Liver (tissue), 9 donors: ENCODE data around the gene LYPD3. TPM values are rescaled to one million over a fixed set of nuclear protein-coding genes. Genes with fewer than 3 reads are reported as not detected.
A peak's percentile ranks its signal among the peaks of the same experiment; 100 is the strongest.

Experiments used
- DNase-seq: peaks from one replicate; pipeline ENCODE4 v3.0.0-alpha.2; 2017; ENCODE audit warnings: low spot score
- H3K27ac ChIP-seq, 2 donors: one replicate each; pipeline ENCODE4 v1.7.0; 2013; ENCODE audit warnings: inconsistent platforms in 2 of 2, low read length in 2 of 2, control low read depth in 1 of 2, low read depth in 1 of 2, mild to moderate bottlenecking in 1 of 2
- H3K27me3 ChIP-seq, 4 donors: one replicate each; pipeline versions ENCODE4 v1.6.1 to v1.7.0; 2013; ENCODE audit warnings: low read length in 3 of 4, inconsistent platforms in 1 of 4, mild to moderate bottlenecking in 1 of 4, moderate library complexity in 1 of 4; ENCODE audit not compliant: control insufficient read depth in 4 of 4, insufficient read depth in 4 of 4
- H3K36me3 ChIP-seq, 4 donors: one replicate each; pipeline versions ENCODE4 v1.6.1 to v1.7.0; 2013; ENCODE audit warnings: low read length in 3 of 4, mild to moderate bottlenecking in 3 of 4, low read depth in 1 of 4, moderate library complexity in 1 of 4; ENCODE audit not compliant: control insufficient read depth in 4 of 4, insufficient read depth in 3 of 4
- H3K4me1 ChIP-seq, 4 donors: one replicate each; pipeline versions ENCODE4 v1.6.1 to v1.7.0; 2013; ENCODE audit warnings: low read length in 3 of 4, mild to moderate bottlenecking in 3 of 4, moderate library complexity in 1 of 4; ENCODE audit not compliant: control insufficient read depth in 4 of 4, insufficient read depth in 4 of 4
- H3K4me3 ChIP-seq, 3 donors: one replicate each; pipeline versions ENCODE4 v1.6.1 to v1.7.0; 2013; ENCODE audit warnings: low read length in 3 of 3, control low read depth in 1 of 3, low read depth in 1 of 3, mild to moderate bottlenecking in 1 of 3
- H3K9ac ChIP-seq, 2 donors: one replicate each; pipeline ENCODE4 v1.7.0; 2013; ENCODE audit warnings: low read length in 2 of 2, mild to moderate bottlenecking in 2 of 2, moderate library complexity in 2 of 2, control low read depth in 1 of 2, low read depth in 1 of 2
- H3K9me3 ChIP-seq, 4 donors: one replicate each; pipeline versions ENCODE4 v1.6.1 to v1.7.0; 2013; ENCODE audit warnings: low read length in 3 of 4; ENCODE audit not compliant: control insufficient read depth in 4 of 4
- ATF3 ChIP-seq: IDR thresholded peaks from 2 replicates; pipeline ENCODE4 v1.6.1; 2016; ENCODE audit warnings: antibody characterized with exemption
- CTCF ChIP-seq: fragments of 150-350 bp; IDR thresholded peaks from 2 replicates; pipeline ENCODE4 v1.5.1; 2017; ENCODE audit warnings: improper control_type of control experiment, low read depth, low read length; ENCODE audit not compliant: missing input control
- FOXA1 ChIP-seq: IDR thresholded peaks from 2 replicates; pipeline ENCODE4 v1.6.1; 2016; ENCODE audit warnings: antibody characterized with exemption
- GABPA ChIP-seq, 2 donors: IDR thresholded peaks in 1 of 2; conservative IDR thresholded peaks in 1 of 2; 2 replicates each; pipeline ENCODE4 v1.6.1; 2016; ENCODE audit warnings: antibody characterized with exemption in 2 of 2, mild to moderate bottlenecking in 1 of 2, moderate library complexity in 1 of 2
- HNF4A ChIP-seq, 2 donors: conservative IDR thresholded peaks; 2 replicates each; pipeline ENCODE4 v1.6.1; 2016; ENCODE audit warnings: antibody characterized with exemption in 2 of 2, mild to moderate bottlenecking in 2 of 2
- HNF4G ChIP-seq: IDR thresholded peaks from 2 replicates; pipeline ENCODE4 v1.6.1; 2016; ENCODE audit warnings: antibody characterized with exemption
- JUND ChIP-seq, 2 donors: IDR thresholded peaks; 2 replicates each; pipeline ENCODE4 v1.6.1; 2016; ENCODE audit warnings: antibody characterized with exemption in 2 of 2
- RAD21 ChIP-seq, 2 donors: IDR thresholded peaks; 2 replicates each; pipeline ENCODE4 v1.6.1; 2016; ENCODE audit warnings: antibody characterized with exemption in 2 of 2, mild to moderate bottlenecking in 2 of 2
- REST ChIP-seq: IDR thresholded peaks from 2 replicates; pipeline ENCODE4 v1.6.1; 2016; ENCODE audit warnings: antibody characterized with exemption, mild to moderate bottlenecking
- RXRA ChIP-seq, 2 donors: IDR thresholded peaks; 2 replicates each; pipeline ENCODE4 v1.6.1; 2017 to 2018; ENCODE audit warnings: antibody characterized with exemption in 2 of 2, mild to moderate bottlenecking in 1 of 2
- TAF1 ChIP-seq: conservative IDR thresholded peaks from 2 replicates; pipeline ENCODE4 v1.6.1; 2016; ENCODE audit warnings: antibody characterized with exemption, mild to moderate bottlenecking
- YY1 ChIP-seq: IDR thresholded peaks from 2 replicates; pipeline ENCODE4 v1.6.1; 2016; ENCODE audit warnings: antibody characterized with exemption, mild to moderate bottlenecking
- ZBTB33 ChIP-seq: IDR thresholded peaks from 2 replicates; pipeline ENCODE4 v1.6.1; 2016; ENCODE audit warnings: antibody characterized with exemption
- WGBS: extraction: QIAGEN DNeasy Blood & Tissue Kit; methylation state at CpG from one replicate; pipeline ENCODE4 v1.1.7; 2013; 5-methylcytosine and 5-hydroxymethylcytosine counted together
- polyA plus RNA-seq, 2 donors: library from polyadenylated mRNA; stranded (reverse) in 1 of 2; unstranded in 1 of 2; fragments of 200-250 nt in 1 of 2; fragments of >200 nt in 1 of 2; fragmentation: Nextera tagmentation in 1 of 2; extraction: Ambion mirVana in 1 of 2; gene quantifications; one replicate each; pipeline versions ENCODE4 v1.2.1 to v1.2.3, GENCODE V29; 2013 to 2015
- total RNA-seq, 2 donors: library from RNA; depleted of rRNA; stranded (reverse); fragments of >200 nt; gene quantifications; one replicate each; pipeline ENCODE4 v1.2.3, GENCODE V29; 2014
- donor health status: healthy.
- donor health status: healthy.
- donor health status: healthy.
- donor health status: healthy.
- donor health status: healthy.

Gene LYPD3
- total and polyA plus RNA-seq, 4 donors: 0.08 to 0.38 (median 0.18) TPM

- 99% methylated on average over 5 of the region's 5 CpGs for WGBS
- Histone ChIP-seq H3K27ac (no peak overlapping the region), H3K36me3 (peaks cover 0 to 14% (median 13%) of the 10 kb centered on the region in 4 donors), H3K4me3 (no peak overlapping the region), H3K9ac (no peak overlapping the region), H3K4me1 (peaks cover 6 to 27% (median 13%) of the 10 kb centered on the region in 4 donors), H3K9me3 (no peaks in the 10 kb centered on the region), H3K27me3 (no peaks in the 10 kb centered on the region)
- no peak for DNase-seq
- TF ChIP-seq HNF4A (conservative IDR thresholded peaks at IDR 0.05) (no peak), ATF3 (no peak), REST (no peak), GABPA (IDR thresholded peaks at IDR 0.05 in 1 of 2, conservative IDR thresholded peaks at IDR 0.05 in 1 of 2) (no peak)
These were observed 40.5 kb upstream of the LYPD3 start for GRCh38 chr19:43505941-43506340.

GRCh38 chr19:43505186-43505456 is 39.7 kb upstream of the LYPD3 start:
- 79% methylated on average over 3 of the region's 3 CpGs for WGBS
- Histone ChIP-seq H3K9me3 (no peaks in the 10 kb centered on the region), H3K36me3 (peaks cover 0 to 14% (median 9%) of the 10 kb centered on the region in 4 donors), H3K4me3 (no peak overlapping the region), H3K4me1 (peaks cover 6 to 32% (median 16%) of the 10 kb centered on the region in 4 donors), H3K27me3 (no peaks in the 10 kb centered on the region), H3K9ac (no peak overlapping the region), H3K27ac (peak overlapping the region; percentile 14 to 91)
- no peak for DNase-seq
- TF ChIP-seq ZBTB33: no peak
- TF ChIP-seq REST: no peak
- TF ChIP-seq GABPA (IDR thresholded peaks at IDR 0.05 in 1 of 2, conservative IDR thresholded peaks at IDR 0.05 in 1 of 2): no peak
- no peak for TF ChIP-seq YY1
- TF ChIP-seq RAD21 (IDR thresholded peaks at IDR 0.05): no peak
- no peak for TF ChIP-seq JUND (IDR thresholded peaks at IDR 0.05)
- no peak for TF ChIP-seq CTCF
- no peak for TF ChIP-seq HNF4G
- TF ChIP-seq TAF1: no peak
- TF ChIP-seq RXRA (IDR thresholded peaks at IDR 0.05): no peak
- no peak for TF ChIP-seq FOXA1
